ENCODE results near the gene RNASE7. TPM values are rescaled to one million over a fixed set of nuclear protein-coding genes. Genes with fewer than 3 reads are reported as not detected.
A peak's percentile ranks its signal among the peaks of the same experiment; 100 is the strongest.
"Not testable (repeated sequence)": the region's sequence is repeated elsewhere in the genome, so short reads cannot be mapped to it uniquely, and the experiment has no call there.

Gene RNASE7
- total and polyA plus RNA-seq, 11 donors, result 0.04 TPM; not detected in 10

GRCh38 chr14:21003788-21004346 is 38.3 kb upstream of the RNASE7 start:
- WGBS, 4 donors, result 48 to 71% (median 59%) methylated on average over 14 of the region's 14 CpGs
- Histone ChIP-seq H3K36me3 (no peaks in the 10 kb centered on the region), H3K27ac (peak overlapping the region; percentile 33 to 76 (median 62)), H3K27me3 (no peaks in the 10 kb centered on the region), H3K4me3 (peak overlapping the region; percentile 2 to 69 (median 45)), H3K9me3 (no peaks in the 10 kb centered on the region), H3K4me1 (peaks cover 0 to 17% (median 4%) of the 10 kb centered on the region in 12 donors)
- peak; percentile 69 to 74 (median 72) for ATAC-seq
- intact Hi-C loops (cut with DNase I), result no loop called here
- DNase-seq, result peak in 4 of 5 donors; percentile 44 to 61 (median 46)
- TF ChIP-seq, protein P1, sequence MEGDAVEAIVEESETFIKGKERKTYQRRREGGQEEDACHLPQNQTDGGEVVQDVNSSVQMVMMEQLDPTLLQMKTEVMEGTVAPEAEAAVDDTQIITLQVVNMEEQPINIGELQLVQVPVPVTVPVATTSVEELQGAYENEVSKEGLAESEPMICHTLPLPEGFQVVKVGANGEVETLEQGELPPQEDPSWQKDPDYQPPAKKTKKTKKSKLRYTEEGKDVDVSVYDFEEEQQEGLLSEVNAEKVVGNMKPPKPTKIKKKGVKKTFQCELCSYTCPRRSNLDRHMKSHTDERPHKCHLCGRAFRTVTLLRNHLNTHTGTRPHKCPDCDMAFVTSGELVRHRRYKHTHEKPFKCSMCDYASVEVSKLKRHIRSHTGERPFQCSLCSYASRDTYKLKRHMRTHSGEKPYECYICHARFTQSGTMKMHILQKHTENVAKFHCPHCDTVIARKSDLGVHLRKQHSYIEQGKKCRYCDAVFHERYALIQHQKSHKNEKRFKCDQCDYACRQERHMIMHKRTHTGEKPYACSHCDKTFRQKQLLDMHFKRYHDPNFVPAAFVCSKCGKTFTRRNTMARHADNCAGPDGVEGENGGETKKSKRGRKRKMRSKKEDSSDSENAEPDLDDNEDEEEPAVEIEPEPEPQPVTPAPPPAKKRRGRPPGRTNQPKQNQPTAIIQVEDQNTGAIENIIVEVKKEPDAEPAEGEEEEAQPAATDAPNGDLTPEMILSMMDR (IDR thresholded peaks at IDR 0.05), result no peak
- no peak for TF ChIP-seq POLR2A (IDR thresholded peaks at IDR 0.05)

GRCh38 chr14:21009721-21010120 is 32.4 kb upstream of the RNASE7 start:
- WGBS, 4 donors, result 77 to 86% (median 79%) methylated on average over 3 of the region's 3 CpGs
- H3K9me3 ChIP-seq, H3K36me3 ChIP-seq, H3K27me3 ChIP-seq, ATAC-seq, H3K4me3 ChIP-seq, DNase-seq, H3K4me1 ChIP-seq, H3K27ac ChIP-seq: not testable (repeated sequence)
- intact Hi-C loops (cut with DNase I), result loop anchor here in 6 of 10 donors (5.0 kb wide), 4 partner anchors 33 to 98 kb away; partner anchors contain the start of genes RNASE7 (in 1 of the 6) and RNASE8 (in 1 of the 6)

GRCh38 chr14:21011136-21011535 is 31.0 kb upstream of the RNASE7 start:
- peaks cover 0 to 14% (median 3%) of the 10 kb centered on the region in 12 donors for H3K4me1 ChIP-seq
- H3K27me3 ChIP-seq, result no peaks in the 10 kb centered on the region
- H3K9me3 ChIP-seq, result no peaks in the 10 kb centered on the region
- H3K4me3 ChIP-seq, result no peak overlapping the region
- no peak overlapping the region for H3K27ac ChIP-seq
- DNase-seq (no peak), ATAC-seq (no peak)
- TF ChIP-seq, protein P1 (IDR thresholded peaks at IDR 0.05), result no peak
- TF ChIP-seq POLR2A (IDR thresholded peaks at IDR 0.05), result no peak
- peaks cover 0 to 4% (median 0%) of the 10 kb centered on the region in 9 donors for H3K36me3 ChIP-seq
- 85 to 92% (median 89%) methylated on average over 1 of the region's 1 CpG for WGBS, 4 donors
- intact Hi-C loops (cut with DNase I), result loop anchor here in 5 of 10 donors (5.0 kb wide), 3 partner anchors 46 to 96 kb away; partner anchors contain the start of gene RNASE8 (in 1 of the 5)

- Histone ChIP-seq H3K4me1 (peaks cover 0 to 27% (median 7%) of the 10 kb centered on the region in 12 donors), H3K9me3 (no peaks in the 10 kb centered on the region), H3K27ac (peak overlapping the region in 4 of 12 donors; percentile 9 to 28 (median 22)), H3K27me3 (no peaks in the 10 kb centered on the region), H3K4me3 (no peak overlapping the region), H3K36me3 (peaks cover 0 to 41% (median 33%) of the 10 kb centered on the region in 9 donors)
- 0 to 3% (median 2%) methylated on average over 4 of the region's 4 CpGs for WGBS, 4 donors
- ATAC-seq (peak; percentile 58 to 85 (median 82)), DNase-seq (peak; percentile 82 to 85 (median 84))
- intact Hi-C loops (cut with DNase I), result loop anchor here (1.0 to 5.0 kb wide), 11 partner anchors 24 to 93 kb away; partner anchors contain the start of genes RNASE8 (in 1 of the 10) and TMEM253 (in 1 of the 10)
- no peak for TF ChIP-seq POLR2A (IDR thresholded peaks at IDR 0.05)
- TF ChIP-seq, protein P1 (IDR thresholded peaks at IDR 0.05), result peak; percentile 86 to 99 (median 96)
Measured at GRCh38 chr14:21014761-21015190, 27.4 kb upstream of the RNASE7 start.

Measured in heart left ventricle (tissue), 16 donors.